Aorta (tissue), 5 donors: ENCODE results near the gene CKMT2. TPM values are rescaled to one million over a fixed set of nuclear protein-coding genes. Genes with fewer than 3 reads are reported as not detected.

Experiments
- ATAC-seq: fragments of 200-7000 bp; cut with Tn5 transposase; one replicate; pipeline ENCODE4 v1.9.1; 2022; ENCODE audit warnings: moderate library complexity; ENCODE audit not compliant: low FRiP score
- DNase-seq, 2 donors: peaks; one replicate each; pipeline ENCODE4 v3.0.0-alpha.2; 2020
- H3K27ac ChIP-seq, 2 donors: one replicate each; pipeline ENCODE4 v1.5.1; 2013; ENCODE audit warnings: low read length in 2 of 2, mild to moderate bottlenecking in 2 of 2, moderate library complexity in 2 of 2, control low read depth in 1 of 2, inconsistent platforms in 1 of 2, low read depth in 1 of 2
- H3K27me3 ChIP-seq, 2 donors: one replicate each; pipeline ENCODE4 v1.6.1; 2013; ENCODE audit warnings: control low read depth in 1 of 2, low read length in 1 of 2, mild to moderate bottlenecking in 1 of 2, moderate library complexity in 1 of 2; ENCODE audit not compliant: insufficient read depth in 2 of 2, control insufficient read depth in 1 of 2
- H3K36me3 ChIP-seq, 2 donors: one replicate each; pipeline ENCODE4 v1.6.1; 2013; ENCODE audit warnings: control low read depth in 1 of 2, low read length in 1 of 2, mild to moderate bottlenecking in 1 of 2; ENCODE audit not compliant: insufficient read depth in 2 of 2, control insufficient read depth in 1 of 2
- H3K4me1 ChIP-seq, 2 donors: one replicate each; pipeline ENCODE4 v1.6.1; 2013; ENCODE audit warnings: low read length in 2 of 2, control low read depth in 1 of 2, mild to moderate bottlenecking in 1 of 2, moderate library complexity in 1 of 2; ENCODE audit not compliant: insufficient read depth in 2 of 2, control insufficient read depth in 1 of 2
- H3K4me3 ChIP-seq, 2 donors: one replicate each; pipeline ENCODE4 v1.5.1; 2013; ENCODE audit warnings: low read length in 2 of 2, control low read depth in 1 of 2, mild to moderate bottlenecking in 1 of 2
- H3K9me3 ChIP-seq: one replicate; pipeline ENCODE4 v1.6.1; 2013; ENCODE audit warnings: mild to moderate bottlenecking, low read length; ENCODE audit not compliant: control insufficient read depth
- WGBS, 2 donors: extraction: QIAGEN DNeasy Blood & Tissue Kit; methylation state at CpG; one replicate each; pipeline ENCODE4 v1.1.7; 2013; 5-methylcytosine and 5-hydroxymethylcytosine counted together
- intact Hi-C, 2 donors: fragments of 100-400 bp; cut with DNase I; formaldehyde crosslinking; loops; one replicate each; pipeline versions ENCODE4 v1.14.2 to v1.15.0; 2022
- polyA plus RNA-seq, 2 donors: library from polyadenylated mRNA; stranded (reverse); fragments of 200-250 nt; gene quantifications; one replicate each; pipeline ENCODE4 v1.2.3, GENCODE V29; 2013
- total RNA-seq, 2 donors: library from RNA; stranded (reverse); fragmentation: NEBNext Ultra II Directional; extraction: Animal tissue kit (Norgen Biotek cat#: 25700); gene quantifications; one replicate each; pipeline ENCODE4 v1.2.1, GENCODE V29; 2021
- donor health status: healthy with polysubstance abuse.
- donor health status: Bipolar disorder and iron deficiency.
- donor health status: DM: no; HTN: no; CAD: no.
- donor health status: DM: no; HTN: no; CAD: no.
- donor health status: DM: yes; HTN: yes; CAD: no.

Gene CKMT2
- total and polyA plus RNA-seq, 4 donors: 5.4 to 29.3 (median 14.9) TPM

DNA sequence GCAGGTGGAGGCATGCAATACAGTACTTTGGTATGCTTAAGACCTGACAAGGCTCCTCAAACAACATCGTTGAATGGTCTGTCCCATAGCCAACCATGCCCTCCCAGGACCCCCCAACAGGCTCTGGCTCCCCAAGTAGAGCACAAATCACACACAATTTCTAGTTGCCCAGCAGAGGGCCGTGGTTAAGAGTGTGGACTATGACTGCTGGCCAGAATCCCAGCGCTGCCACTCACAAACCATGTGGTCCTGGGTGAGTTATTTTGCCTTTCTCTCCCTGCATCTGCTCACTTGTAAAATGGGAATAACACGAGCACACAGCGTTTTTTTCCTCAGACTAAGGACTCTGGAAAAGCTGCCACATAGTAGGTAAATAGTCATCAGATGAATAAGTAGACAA is 6.5 kb downstream of the CKMT2 start:
- no peak for ATAC-seq
- H3K27me3 ChIP-seq: no peaks in the 10 kb centered on the region
- no peaks in the 10 kb centered on the region for H3K36me3 ChIP-seq
- 32 to 59% methylated on average over 5 of the region's 5 CpGs for WGBS, 2 donors
- DNase-seq: peak in 1 of 2 donors; percentile 51
- intact Hi-C loops: loop anchor here in 1 of 2 donors (10.0 kb wide), 2 partner anchors 515 to 615 kb away; partner anchors contain the start of gene SSBP2
- H3K4me1 ChIP-seq: no peaks in the 10 kb centered on the region
- H3K4me3 ChIP-seq: no peak overlapping the region
- H3K9me3 ChIP-seq: no peaks in the 10 kb centered on the region
- no peak overlapping the region for H3K27ac ChIP-seq

DNA sequence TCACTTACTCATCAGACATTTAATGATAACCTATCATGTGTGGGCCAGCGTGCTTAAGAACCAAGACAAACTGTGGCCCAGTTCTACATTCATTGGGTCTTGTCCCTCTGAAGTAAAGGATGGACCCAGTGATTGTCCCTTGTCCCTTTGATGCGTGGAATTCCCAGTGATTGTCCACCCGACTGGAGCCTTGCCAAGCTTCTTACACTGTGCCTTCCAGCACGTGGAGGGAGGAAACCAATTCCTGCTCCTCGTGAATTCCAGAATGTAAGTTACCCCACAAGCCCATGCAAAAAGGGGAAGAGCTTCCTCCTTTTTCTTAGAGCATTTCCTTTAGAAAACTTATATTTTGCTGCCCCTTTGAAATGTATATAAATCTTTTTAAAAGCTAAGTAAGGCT is 7.9 kb downstream of the CKMT2 start:
- Histone ChIP-seq H3K27me3 (no peaks in the 10 kb centered on the region), H3K4me3 (no peak overlapping the region), H3K9me3 (no peaks in the 10 kb centered on the region), H3K4me1 (no peaks in the 10 kb centered on the region), H3K36me3 (no peaks in the 10 kb centered on the region), H3K27ac (no peak overlapping the region)
- ATAC-seq: no peak
- WGBS, 2 donors: 50 to 52% methylated on average over 5 of the region's 5 CpGs
- no peak for DNase-seq
- intact Hi-C loops: no loop called here

DNA sequence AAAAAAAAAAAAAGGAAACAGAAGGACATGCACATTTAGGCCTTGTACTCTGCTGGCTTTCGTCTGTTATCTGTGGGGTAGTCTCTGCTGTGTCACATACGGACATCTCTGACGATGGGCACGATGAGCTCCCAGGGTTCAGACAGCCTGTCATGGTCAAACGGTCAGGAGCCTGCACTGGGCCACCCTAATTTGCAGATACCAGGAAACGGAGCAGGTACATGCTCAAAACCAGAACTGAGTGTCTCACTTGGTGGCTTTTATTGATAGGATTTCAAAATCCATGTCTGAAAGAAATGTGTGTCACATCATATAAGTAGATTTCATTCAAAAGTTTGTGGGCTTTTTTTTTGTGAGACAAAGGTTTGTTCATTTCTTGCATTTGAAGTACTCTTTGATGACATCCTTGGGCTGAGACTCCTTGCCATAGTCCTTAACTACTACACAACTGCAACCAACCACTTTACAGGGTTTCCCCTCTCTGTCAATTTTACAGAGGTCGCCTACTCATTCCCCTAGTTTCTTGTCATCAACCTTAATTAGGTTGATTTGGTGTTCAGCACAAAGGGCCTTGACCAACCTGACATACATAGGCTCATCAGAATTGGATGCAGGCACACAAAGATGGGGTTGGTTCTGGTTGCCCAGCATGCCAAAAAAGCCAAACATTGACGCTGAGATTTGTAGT is 9.0 kb downstream of the CKMT2 start:
- ATAC-seq (no peak), DNase-seq (no peak)
- no peaks in the 10 kb centered on the region for H3K4me1 ChIP-seq
- H3K36me3 ChIP-seq: no peaks in the 10 kb centered on the region
- peak overlapping the region in 1 of 2 donors; percentile 37 for H3K27ac ChIP-seq
- 82 to 85% methylated on average over 8 of the region's 8 CpGs for WGBS, 2 donors
- H3K4me3 ChIP-seq: no peak overlapping the region
- no peaks in the 10 kb centered on the region for H3K27me3 ChIP-seq
- intact Hi-C loops: no loop called here
- H3K9me3 ChIP-seq: no peaks in the 10 kb centered on the region

DNA sequence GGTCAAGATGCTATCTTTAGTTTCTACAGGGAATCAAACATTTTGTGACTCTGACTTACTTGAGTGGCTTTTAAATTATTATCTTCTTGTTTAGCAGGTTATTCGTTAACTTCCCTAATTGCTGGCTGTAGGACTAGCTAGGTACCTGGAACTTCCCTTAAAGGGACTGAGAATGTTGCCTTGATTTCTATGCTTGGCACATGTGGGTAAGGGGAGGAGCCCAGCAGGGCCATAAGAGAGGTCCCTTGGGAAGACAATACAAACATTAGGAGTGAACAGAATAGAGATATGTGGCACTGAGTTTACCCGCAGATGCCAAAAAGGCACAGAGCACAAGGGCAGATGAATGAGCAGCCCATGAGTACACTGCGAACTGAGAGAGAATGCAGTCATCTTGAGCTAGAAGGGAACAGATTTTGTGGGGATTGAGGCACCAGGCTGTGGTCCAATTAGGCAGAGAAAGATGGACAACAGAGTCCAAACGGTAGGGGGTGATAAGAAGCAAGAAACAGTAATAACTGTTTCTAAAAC is 9.8 kb downstream of the CKMT2 start:
- Histone ChIP-seq H3K36me3 (no peaks in the 10 kb centered on the region), H3K9me3 (no peaks in the 10 kb centered on the region), H3K27ac (peak overlapping the region; percentile 32 to 49), H3K27me3 (no peaks in the 10 kb centered on the region), H3K4me1 (no peaks in the 10 kb centered on the region), H3K4me3 (no peak overlapping the region)
- DNase-seq (no peak), ATAC-seq (peak; percentile 43)
- WGBS, 2 donors: 15 to 16% methylated on average over 4 of the region's 4 CpGs
- intact Hi-C loops: no loop called here

DNA sequence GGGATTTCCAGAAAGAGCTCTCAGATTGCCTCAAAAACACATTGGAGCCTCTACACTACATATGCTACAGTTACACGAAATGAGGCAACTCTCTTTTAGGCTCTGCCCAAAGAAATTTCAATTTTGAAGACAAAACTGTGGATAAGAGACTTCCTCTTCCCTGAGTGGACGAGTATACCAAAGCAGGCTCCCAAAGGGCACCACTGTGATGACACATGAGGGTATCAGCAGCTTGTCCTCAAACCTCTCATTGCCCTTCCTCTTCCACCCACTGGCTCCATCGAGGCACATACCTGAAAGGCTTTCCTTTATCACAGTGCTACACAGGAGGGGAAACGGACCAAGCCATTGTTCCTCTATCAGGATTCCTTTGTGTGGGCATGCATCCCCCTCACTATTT is 11.3 kb downstream of the CKMT2 start:
- WGBS, 2 donors: 91 to 97% methylated on average over 4 of the region's 4 CpGs
- no peak for DNase-seq
- ATAC-seq: no peak
- intact Hi-C loops: no loop called here
- Histone ChIP-seq H3K4me1 (peaks cover 0 to 2% of the 10 kb centered on the region in 2 donors), H3K27ac (no peak overlapping the region), H3K4me3 (no peak overlapping the region), H3K36me3 (no peaks in the 10 kb centered on the region), H3K9me3 (no peaks in the 10 kb centered on the region), H3K27me3 (no peaks in the 10 kb centered on the region)

DNA sequence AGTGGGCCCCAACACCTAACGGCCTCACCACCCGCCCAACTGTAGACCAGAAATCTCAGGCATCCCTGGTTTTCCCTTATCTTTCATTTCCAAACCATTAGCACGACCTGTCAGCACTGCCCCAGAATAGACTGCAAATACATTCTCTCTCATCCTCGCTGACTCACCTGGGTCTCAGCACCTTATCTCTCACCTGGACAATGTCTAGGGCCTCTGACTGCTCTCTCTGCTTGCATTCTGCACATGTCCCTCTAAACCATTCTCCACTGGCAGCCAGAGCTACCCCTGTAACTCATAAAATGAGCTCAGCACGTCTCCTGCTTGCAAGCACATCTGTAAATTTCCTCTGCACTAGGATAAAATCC is 12.7 kb downstream of the CKMT2 start:
- no peak for ATAC-seq
- intact Hi-C loops: no loop called here
- 88% methylated on average over 5 of the region's 5 CpGs for WGBS, 2 donors
- peaks cover 0 to 3% of the 10 kb centered on the region in 2 donors for H3K36me3 ChIP-seq
- no peak overlapping the region for H3K4me3 ChIP-seq
- H3K27me3 ChIP-seq: no peaks in the 10 kb centered on the region
- H3K4me1 ChIP-seq: peaks cover 0 to 2% of the 10 kb centered on the region in 2 donors
- no peak for DNase-seq
- no peak overlapping the region for H3K27ac ChIP-seq
- no peaks in the 10 kb centered on the region for H3K9me3 ChIP-seq

DNA sequence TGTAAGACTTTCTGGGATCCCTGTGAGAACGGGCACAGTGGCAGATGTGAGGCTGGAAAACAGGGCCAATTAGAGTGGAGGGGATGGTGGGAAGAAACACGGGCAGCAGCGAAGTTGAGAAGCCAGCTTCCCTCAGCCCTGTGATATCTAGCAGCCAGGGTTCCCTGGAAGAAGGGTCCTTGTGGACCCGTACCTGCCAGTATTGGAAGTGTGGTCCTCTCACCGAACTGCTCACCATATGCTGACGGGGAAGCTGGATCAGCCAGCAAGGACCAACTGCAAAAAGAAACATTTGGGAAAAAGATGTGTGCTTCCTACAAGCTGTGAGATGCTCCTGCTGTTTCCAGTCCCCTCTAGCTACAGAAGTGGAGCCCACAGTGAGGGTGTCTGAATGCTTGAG is 13.6 kb downstream of the CKMT2 start:
- ATAC-seq (no peak), DNase-seq (no peak)
- no peak overlapping the region for H3K27ac ChIP-seq
- no peaks in the 10 kb centered on the region for H3K9me3 ChIP-seq
- intact Hi-C loops: no loop called here
- no peak overlapping the region for H3K4me3 ChIP-seq
- 93 to 96% methylated on average over 6 of the region's 6 CpGs for WGBS, 2 donors
- peaks cover 0 to 2% of the 10 kb centered on the region in 2 donors for H3K4me1 ChIP-seq
- H3K27me3 ChIP-seq: no peaks in the 10 kb centered on the region
- H3K36me3 ChIP-seq: peaks cover 0 to 3% of the 10 kb centered on the region in 2 donors

DNA sequence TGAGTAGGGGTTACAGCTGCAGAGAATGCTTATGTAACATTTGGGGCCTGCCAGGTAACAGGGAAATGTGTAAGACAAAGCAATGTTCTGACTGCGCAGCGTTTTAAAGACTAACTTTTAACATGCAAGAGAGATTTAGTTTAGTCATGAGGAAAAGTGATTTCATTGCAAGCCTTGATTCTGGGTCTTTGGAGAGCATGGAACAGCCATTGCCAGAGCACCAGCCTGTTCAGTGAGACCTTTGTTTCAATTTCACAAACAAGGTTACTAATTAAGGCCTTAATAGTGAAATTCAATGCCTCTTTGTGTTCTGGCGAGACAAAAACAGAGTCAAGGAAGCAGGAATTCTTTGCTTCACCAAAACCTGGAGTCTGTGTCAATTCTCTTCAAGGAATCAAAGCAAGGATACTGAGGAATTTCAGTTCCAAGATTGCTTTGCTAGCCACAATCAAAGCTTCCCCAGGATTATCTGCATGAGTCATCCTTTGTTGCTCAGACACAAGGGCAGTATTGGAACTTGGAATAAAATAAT is 14.4 kb downstream of the CKMT2 start:
- no peak overlapping the region for H3K4me3 ChIP-seq
- peaks cover 3% of the 10 kb centered on the region in 2 donors for H3K36me3 ChIP-seq
- no peaks in the 10 kb centered on the region for H3K9me3 ChIP-seq
- DNase-seq (no peak), ATAC-seq (no peak)
- H3K27me3 ChIP-seq: no peaks in the 10 kb centered on the region
- intact Hi-C loops: no loop called here
- H3K27ac ChIP-seq: no peak overlapping the region
- H3K4me1 ChIP-seq: peaks cover 0 to 2% of the 10 kb centered on the region in 2 donors
- 89 to 95% methylated on average over 3 of the region's 3 CpGs for WGBS, 2 donors

DNA sequence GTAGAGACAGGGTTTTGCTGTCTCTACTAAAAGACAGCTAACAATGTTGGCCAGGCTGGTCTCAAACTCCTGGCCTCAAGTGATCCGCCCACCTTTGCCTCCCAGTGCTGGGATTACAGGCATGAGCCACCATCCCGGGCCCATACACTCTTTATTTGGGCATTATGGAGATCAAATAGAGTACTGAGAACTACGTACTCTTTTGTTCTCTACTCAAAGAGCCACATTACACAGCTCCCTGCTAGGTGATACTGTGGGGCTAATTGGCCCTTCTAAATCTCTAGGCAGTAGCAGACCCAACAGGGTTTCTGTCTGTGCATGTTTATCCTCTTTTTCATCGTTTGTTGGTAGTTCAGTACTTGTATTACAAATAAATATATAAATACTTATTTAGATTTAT is 16.1 kb downstream of the CKMT2 start:
- peaks cover 0 to 2% of the 10 kb centered on the region in 2 donors for H3K4me1 ChIP-seq
- no peaks in the 10 kb centered on the region for H3K27me3 ChIP-seq
- H3K36me3 ChIP-seq: peaks cover 3% of the 10 kb centered on the region in 2 donors
- ATAC-seq (no peak), DNase-seq (no peak)
- H3K4me3 ChIP-seq: no peak overlapping the region
- no peak overlapping the region for H3K27ac ChIP-seq
- 87 to 89% methylated on average over 4 of the region's 4 CpGs for WGBS, 2 donors
- intact Hi-C loops: no loop called here
- H3K9me3 ChIP-seq: no peaks in the 10 kb centered on the region
